ENCODE results near the gene TMEM187.

DNA sequence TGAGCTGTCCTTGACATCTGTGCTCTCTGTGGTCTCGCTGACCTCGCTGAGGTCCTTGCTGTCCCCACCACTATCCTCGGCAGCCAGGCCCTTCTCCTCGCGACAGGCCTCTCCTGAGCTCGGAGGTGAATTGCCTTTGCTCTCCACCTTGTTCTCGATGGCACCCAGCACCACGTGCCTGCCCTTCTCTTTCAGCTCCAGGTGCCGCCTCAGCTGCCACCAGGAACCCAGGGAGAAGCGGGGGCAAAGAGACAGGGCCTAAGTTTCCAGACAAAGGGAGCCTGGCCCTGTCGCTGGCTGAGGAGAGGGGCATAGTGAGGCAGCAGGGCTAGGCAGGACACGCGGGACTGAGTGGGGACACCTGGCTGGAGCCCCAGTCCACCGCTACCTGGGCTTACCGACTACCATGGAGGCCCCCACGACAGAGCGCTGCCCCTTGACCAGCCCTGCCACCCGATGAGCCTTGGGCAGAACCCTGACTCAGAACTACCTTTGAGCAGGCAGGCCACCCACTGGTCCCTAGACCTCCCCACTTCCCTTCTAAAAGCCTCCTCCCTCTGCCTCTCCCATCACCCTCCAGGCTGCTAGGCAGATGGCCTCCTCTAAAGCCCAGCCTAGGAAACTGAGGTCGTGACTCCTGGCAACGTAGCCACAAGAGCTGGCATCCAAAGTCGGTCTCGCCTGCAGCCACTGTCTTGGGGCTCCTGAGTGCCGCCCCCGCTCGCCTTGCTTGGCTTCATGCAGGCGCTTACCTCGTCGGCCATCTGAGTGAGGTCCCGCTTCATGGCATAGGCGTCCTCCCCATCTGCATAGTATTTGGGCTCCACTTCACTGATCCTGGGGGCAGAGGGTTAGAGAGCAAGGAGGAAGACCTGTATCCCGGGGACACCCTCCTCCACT lies 42.3 kb upstream of the TMEM187 start:
- TF ChIP-seq CTCF (IDR thresholded peaks at IDR 0.05; ENCODE audit: poor library complexity) (no peak), EZH2 (IDR thresholded peaks at IDR 0.05; ENCODE audit: borderline replicate concordance) (no peak), EZH2phosphoT487 (IDR thresholded peaks at IDR 0.05; ENCODE audit: low read depth, severe bottlenecking, unreplicated experiment) (no peak)
